ENCODE measurements around the gene PGM3.

The PGM3 gene

DNA sequence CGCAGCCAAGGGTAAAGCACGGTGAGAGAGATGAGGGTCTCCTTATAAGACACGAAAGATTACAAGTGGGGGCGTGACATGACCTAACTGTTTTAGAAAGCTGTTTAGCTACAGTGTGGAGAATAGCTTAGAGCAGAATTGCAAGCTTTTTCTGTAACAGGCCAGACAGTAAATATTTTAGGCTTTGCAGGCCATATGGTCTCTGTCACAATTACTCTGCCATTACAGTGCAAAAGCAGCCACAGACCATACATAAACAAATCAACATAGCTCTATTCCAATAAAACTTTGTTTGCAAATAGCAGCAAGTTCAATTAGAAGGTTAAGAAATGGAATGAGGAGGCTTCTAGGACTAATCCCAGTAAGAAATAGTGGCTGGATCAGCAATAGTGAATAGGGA, 16.8 kb downstream of the PGM3 start:
- Histone ChIP-seq H3K36me3 (ENCODE audit: control insufficient read depth, insufficient read depth, low read length) (no peaks in the 10 kb centered on the region), H3K4me3 (ENCODE audit: low read length) (no peak overlapping the region), H3K9me3 (ENCODE audit: control insufficient read depth, low read length) (no peaks in the 10 kb centered on the region)

DNA sequence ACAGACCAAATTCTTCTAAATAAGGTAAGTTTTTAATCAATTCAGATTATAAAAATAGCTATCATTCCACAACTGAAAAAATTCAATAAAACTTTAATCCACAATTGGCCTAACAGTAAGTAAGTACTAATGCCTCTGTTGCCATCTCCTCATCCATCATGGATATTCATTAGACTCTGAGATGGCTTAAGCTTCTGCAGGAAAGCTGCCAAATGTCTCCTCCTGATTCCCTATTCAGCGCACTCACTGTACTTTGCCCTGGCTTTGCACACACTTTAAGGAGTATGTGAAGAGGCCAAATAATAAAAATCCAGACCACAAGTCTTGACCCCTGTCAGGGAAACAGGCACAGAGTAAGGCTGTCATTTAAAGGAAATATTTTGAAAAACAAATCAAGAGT, 23.6 kb downstream of the PGM3 start:
- no peaks in the 10 kb centered on the region for H3K9me3 ChIP-seq (ENCODE audit: control insufficient read depth, low read length)
- no peaks in the 10 kb centered on the region for H3K27me3 ChIP-seq (ENCODE audit: control insufficient read depth, insufficient read depth, low read length)
- no peak overlapping the region for H3K4me3 ChIP-seq (ENCODE audit: low read length)
- no peaks in the 10 kb centered on the region for H3K4me1 ChIP-seq (ENCODE audit: control insufficient read depth, insufficient read depth, low read length)
- H3K9ac ChIP-seq (ENCODE audit: low read length) = no peak overlapping the region
- H3K36me3 ChIP-seq (ENCODE audit: control insufficient read depth, insufficient read depth, low read length) = no peaks in the 10 kb centered on the region

More for the DNA sequence above, 16.8 kb downstream of the PGM3 start:
- no peaks in the 10 kb centered on the region for H3K27me3 ChIP-seq (ENCODE audit: control insufficient read depth, insufficient read depth, low read length)
- H3K9ac ChIP-seq (ENCODE audit: low read length) = no peak overlapping the region
- no peaks in the 10 kb centered on the region for H3K4me1 ChIP-seq (ENCODE audit: control insufficient read depth, insufficient read depth, low read length)

DNA sequence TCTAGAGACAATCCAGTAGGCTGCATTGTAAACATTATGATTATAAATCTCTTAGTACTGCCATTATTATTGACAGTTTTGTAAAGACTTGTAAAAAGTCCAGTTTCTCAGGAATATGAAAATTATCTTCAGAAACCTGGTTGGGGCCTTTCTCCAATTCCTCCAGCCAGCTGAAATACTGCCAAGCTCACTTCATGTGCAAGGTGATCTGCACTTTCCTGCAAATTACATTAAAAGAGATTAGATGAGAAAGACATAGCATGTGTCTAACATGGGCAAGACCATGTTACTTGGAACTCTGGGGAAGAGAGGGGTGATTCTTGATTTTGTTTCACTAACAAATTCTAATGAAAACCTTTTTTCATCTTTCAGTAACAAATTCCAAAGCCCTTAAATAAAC, 24.0 kb downstream of the PGM3 start:
- no peaks in the 10 kb centered on the region for H3K4me1 ChIP-seq (ENCODE audit: control insufficient read depth, insufficient read depth, low read length)

DNA sequence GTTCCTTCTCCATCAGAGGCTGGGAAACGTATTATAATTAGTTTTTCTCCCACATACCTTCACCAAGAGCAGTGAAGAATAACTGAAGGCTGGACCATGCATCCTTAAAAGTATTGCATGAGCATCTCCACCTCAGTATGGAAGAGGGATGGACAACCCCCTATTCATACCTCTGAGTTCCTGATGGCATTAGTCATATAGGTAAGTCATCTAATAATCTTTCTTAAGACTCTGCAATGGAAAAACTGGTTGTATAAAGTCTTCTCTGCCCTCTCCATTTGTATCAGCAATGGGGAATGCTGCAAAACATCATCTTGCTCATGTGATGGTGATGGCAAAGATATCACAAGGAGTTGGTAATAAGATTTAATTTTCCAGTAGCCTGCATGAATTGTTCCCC, 24.5 kb downstream of the PGM3 start:
- no peak overlapping the region for H3K4me3 ChIP-seq (ENCODE audit: low read length)
- no peaks in the 10 kb centered on the region for H3K4me1 ChIP-seq (ENCODE audit: control insufficient read depth, insufficient read depth, low read length)
- H3K9me3 ChIP-seq (ENCODE audit: control insufficient read depth, low read length) = no peaks in the 10 kb centered on the region
- H3K27me3 ChIP-seq (ENCODE audit: control insufficient read depth, insufficient read depth, low read length) = no peaks in the 10 kb centered on the region
- no peak overlapping the region for H3K9ac ChIP-seq (ENCODE audit: low read length)
- no peaks in the 10 kb centered on the region for H3K36me3 ChIP-seq (ENCODE audit: control insufficient read depth, insufficient read depth, low read length)

More for the DNA sequence above, 24.0 kb downstream of the PGM3 start:
- H3K9ac ChIP-seq (ENCODE audit: low read length) = no peak overlapping the region
- no peaks in the 10 kb centered on the region for H3K27me3 ChIP-seq (ENCODE audit: control insufficient read depth, insufficient read depth, low read length)
- H3K36me3 ChIP-seq (ENCODE audit: control insufficient read depth, insufficient read depth, low read length) = no peaks in the 10 kb centered on the region
- H3K9me3 ChIP-seq (ENCODE audit: control insufficient read depth, low read length) = no peaks in the 10 kb centered on the region
- H3K4me3 ChIP-seq (ENCODE audit: low read length) = no peak overlapping the region

DNA sequence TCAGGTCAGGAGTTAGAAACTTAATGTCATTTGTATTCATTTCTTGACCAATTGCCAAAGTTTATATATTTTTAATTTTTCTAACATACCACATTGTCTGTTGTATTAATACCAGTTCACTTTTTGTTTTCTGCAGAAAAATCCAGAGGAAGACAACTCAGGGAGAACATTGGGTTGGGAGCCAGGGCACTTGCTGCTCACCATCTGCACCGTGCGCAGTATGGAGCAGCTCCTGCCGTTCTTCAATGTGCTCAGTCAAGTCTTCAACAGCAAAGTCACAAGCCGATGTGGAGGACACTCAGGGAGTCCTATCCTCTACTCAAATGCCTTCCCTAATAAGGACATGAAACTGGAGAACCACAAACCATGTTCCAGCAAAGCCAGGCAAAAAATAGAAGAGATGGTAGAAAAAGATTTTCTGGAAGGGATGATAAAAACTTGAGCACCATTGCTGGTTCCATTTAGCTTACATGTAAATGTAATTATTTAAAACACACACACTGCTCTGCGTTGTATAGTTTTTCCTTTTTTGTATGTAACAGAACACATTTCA, 25.3 kb downstream of the PGM3 start:
- H3K9ac ChIP-seq (ENCODE audit: low read length) = no peak overlapping the region
- no peak overlapping the region for H3K4me3 ChIP-seq (ENCODE audit: low read length)
- H3K4me1 ChIP-seq (ENCODE audit: control insufficient read depth, insufficient read depth, low read length) = no peaks in the 10 kb centered on the region
- no peaks in the 10 kb centered on the region for H3K36me3 ChIP-seq (ENCODE audit: control insufficient read depth, insufficient read depth, low read length)
- no peaks in the 10 kb centered on the region for H3K9me3 ChIP-seq (ENCODE audit: control insufficient read depth, low read length)
- no peaks in the 10 kb centered on the region for H3K27me3 ChIP-seq (ENCODE audit: control insufficient read depth, insufficient read depth, low read length)

DNA sequence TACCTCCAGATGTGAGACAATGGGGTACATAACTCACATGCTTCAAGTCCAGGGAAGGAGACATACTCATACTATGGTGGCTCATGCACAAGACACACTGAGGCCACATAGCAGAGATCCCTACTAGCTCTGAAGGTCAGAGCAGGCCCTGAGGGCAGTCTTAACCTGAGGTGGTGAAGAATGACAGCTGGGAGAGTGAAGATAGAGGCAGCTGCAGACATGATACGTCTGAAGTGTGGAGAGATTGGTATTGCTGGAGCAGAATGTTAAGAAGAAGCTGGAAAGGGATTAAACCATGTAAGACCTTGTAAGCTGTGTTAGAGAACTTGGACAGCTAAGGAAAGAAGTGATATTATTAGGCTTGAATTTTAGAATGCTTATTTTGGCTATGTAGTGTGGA, 32.9 kb downstream of the PGM3 start:
- no peaks in the 10 kb centered on the region for H3K9me3 ChIP-seq (ENCODE audit: control insufficient read depth, low read length)
- H3K9ac ChIP-seq (ENCODE audit: low read length) = no peak overlapping the region
- no peaks in the 10 kb centered on the region for H3K36me3 ChIP-seq (ENCODE audit: control insufficient read depth, insufficient read depth, low read length)
- H3K4me3 ChIP-seq (ENCODE audit: low read length) = no peak overlapping the region
- H3K27me3 ChIP-seq (ENCODE audit: control insufficient read depth, insufficient read depth, low read length) = no peaks in the 10 kb centered on the region
- no peaks in the 10 kb centered on the region for H3K4me1 ChIP-seq (ENCODE audit: control insufficient read depth, insufficient read depth, low read length)

DNA sequence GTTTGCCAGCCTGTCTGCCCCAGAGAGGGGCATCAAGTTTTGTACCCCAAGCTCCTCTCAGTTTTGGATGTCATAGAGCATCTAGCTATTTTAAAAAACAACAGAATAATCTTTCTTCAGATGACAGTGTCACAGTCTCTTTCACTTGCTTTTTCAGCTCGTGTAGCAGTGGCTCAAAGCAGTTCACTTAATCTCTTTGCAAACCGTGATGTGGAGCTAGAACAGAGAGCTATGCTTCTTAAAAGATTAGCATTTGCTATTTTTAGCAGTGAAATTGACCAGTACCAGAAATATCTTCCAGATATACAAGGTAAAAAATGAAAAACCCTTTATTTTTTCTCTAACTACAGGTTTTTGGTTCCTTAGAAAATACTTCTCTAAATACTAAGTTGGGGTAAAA, 37.3 kb downstream of the PGM3 start:
- no peak overlapping the region for H3K9ac ChIP-seq (ENCODE audit: low read length)
- no peaks in the 10 kb centered on the region for H3K4me1 ChIP-seq (ENCODE audit: control insufficient read depth, insufficient read depth, low read length)
- H3K36me3 ChIP-seq (ENCODE audit: control insufficient read depth, insufficient read depth, low read length) = no peaks in the 10 kb centered on the region
- no peak overlapping the region for H3K4me3 ChIP-seq (ENCODE audit: low read length)
- no peaks in the 10 kb centered on the region for H3K27me3 ChIP-seq (ENCODE audit: control insufficient read depth, insufficient read depth, low read length)
- H3K9me3 ChIP-seq (ENCODE audit: control insufficient read depth, low read length) = no peaks in the 10 kb centered on the region

DNA sequence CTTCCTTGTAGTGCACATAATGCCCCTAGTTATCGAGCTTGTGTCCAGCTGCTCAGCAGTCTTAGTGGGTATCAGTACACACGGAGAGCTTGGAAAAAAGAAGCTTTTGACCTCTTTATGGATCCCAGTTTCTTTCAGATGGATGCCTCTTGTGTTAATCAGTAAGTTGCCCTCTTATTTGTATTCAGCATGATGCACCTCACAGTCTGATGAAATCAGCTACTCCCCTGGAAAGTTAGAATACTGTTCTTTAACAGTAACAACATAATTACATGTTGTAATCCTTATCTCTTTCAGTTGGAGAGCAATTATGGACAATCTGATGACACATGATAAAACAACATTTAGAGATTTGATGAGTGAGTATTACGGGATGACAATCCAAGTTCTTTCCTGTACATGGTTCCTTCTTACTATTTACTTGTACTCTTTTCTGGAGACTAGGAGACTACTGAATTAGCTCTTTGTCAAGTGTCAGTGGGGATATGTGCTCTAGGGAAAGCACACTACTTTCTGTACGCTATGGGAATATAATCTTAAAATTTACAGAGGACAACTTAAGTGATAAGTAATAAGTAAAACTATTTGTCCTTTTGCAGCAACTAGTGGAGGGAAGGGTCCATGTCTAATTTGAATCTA, 39.1 kb downstream of the PGM3 start:
- Histone ChIP-seq H3K36me3 (ENCODE audit: control insufficient read depth, insufficient read depth, low read length) (no peaks in the 10 kb centered on the region), H3K27me3 (ENCODE audit: control insufficient read depth, insufficient read depth, low read length) (no peaks in the 10 kb centered on the region), H3K4me3 (ENCODE audit: low read length) (no peak overlapping the region), H3K9me3 (ENCODE audit: control insufficient read depth, low read length) (no peaks in the 10 kb centered on the region), H3K4me1 (ENCODE audit: control insufficient read depth, insufficient read depth, low read length) (no peaks in the 10 kb centered on the region), H3K9ac (ENCODE audit: low read length) (no peak overlapping the region)

DNA sequence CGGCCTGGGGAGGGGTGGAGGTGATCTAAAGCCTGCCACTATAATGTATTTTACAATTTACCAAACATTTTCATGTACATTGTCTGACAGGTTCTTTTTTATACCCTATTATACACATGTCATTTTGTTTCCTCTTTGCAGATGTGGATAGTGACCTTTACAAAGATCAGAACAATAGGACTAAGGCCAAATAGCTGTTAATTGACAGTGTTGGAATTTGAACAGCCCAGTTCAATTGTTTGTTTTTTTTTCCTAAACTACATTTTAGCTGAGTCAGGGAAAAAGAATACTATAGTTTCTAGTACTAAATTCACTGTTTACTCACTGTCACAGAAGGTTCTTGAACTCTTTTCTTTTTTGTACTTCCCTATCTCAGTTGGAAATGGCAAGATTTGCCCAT, 40.2 kb downstream of the PGM3 start:
- no peaks in the 10 kb centered on the region for H3K4me1 ChIP-seq (ENCODE audit: control insufficient read depth, insufficient read depth, low read length)
- no peaks in the 10 kb centered on the region for H3K27me3 ChIP-seq (ENCODE audit: control insufficient read depth, insufficient read depth, low read length)
- no peaks in the 10 kb centered on the region for H3K36me3 ChIP-seq (ENCODE audit: control insufficient read depth, insufficient read depth, low read length)
- H3K9ac ChIP-seq (ENCODE audit: low read length) = no peak overlapping the region
- H3K9me3 ChIP-seq (ENCODE audit: control insufficient read depth, low read length) = no peaks in the 10 kb centered on the region
- no peak overlapping the region for H3K4me3 ChIP-seq (ENCODE audit: low read length)

DNA sequence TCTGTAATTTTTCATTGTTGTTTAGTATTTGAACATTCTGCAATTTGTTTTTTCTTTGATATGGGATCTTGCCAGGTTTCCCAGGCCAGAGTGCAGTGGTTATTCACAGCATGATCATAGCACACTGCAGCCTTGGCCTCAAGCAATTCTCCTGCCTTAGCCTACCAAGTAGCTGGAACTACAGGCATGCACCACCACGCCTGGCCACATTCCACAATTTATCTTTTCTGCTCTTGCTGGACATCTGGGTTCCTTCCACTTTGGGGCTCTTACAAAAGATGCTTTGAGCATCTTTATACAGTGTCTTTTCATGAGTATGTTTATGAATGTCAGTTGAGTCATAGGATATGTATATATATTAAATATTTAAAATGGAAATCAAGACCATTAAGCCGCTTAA, 42.0 kb downstream of the PGM3 start:
- Histone ChIP-seq H3K36me3 (ENCODE audit: control insufficient read depth, insufficient read depth, low read length) (no peaks in the 10 kb centered on the region), H3K4me3 (ENCODE audit: low read length) (no peak overlapping the region), H3K9ac (ENCODE audit: low read length) (no peak overlapping the region)

DNA sequence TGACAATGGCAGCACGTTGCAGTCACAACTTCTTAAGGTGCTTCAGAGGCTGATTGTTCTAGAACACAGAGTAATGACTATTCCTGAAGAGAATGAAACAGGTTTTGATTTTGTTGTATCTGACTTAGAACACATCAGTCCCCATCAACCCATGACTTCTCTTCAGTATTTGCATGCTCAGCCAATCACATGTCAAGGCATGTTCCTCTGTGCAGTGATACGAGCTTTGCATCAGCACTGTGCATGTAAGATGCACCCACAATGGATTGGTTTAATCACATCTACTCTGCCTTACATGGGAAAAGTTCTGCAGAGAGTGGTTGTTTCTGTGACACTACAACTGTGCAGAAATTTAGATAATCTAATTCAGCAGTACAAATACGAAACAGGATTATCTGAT, 54.3 kb downstream of the PGM3 start:
- Histone ChIP-seq H3K36me3 (ENCODE audit: control insufficient read depth, insufficient read depth, low read length) (no peaks in the 10 kb centered on the region), H3K9me3 (ENCODE audit: control insufficient read depth, low read length) (no peaks in the 10 kb centered on the region), H3K4me1 (ENCODE audit: control insufficient read depth, insufficient read depth, low read length) (peaks cover 5% of the 10 kb centered on the region), H3K4me3 (ENCODE audit: low read length) (no peak overlapping the region), H3K9ac (ENCODE audit: low read length) (no peak overlapping the region), H3K27me3 (ENCODE audit: control insufficient read depth, insufficient read depth, low read length) (no peaks in the 10 kb centered on the region)

More for the DNA sequence above, 42.0 kb downstream of the PGM3 start:
- Histone ChIP-seq H3K27me3 (ENCODE audit: control insufficient read depth, insufficient read depth, low read length) (no peaks in the 10 kb centered on the region), H3K9me3 (ENCODE audit: control insufficient read depth, low read length) (no peaks in the 10 kb centered on the region), H3K4me1 (ENCODE audit: control insufficient read depth, insufficient read depth, low read length) (no peaks in the 10 kb centered on the region)

DNA sequence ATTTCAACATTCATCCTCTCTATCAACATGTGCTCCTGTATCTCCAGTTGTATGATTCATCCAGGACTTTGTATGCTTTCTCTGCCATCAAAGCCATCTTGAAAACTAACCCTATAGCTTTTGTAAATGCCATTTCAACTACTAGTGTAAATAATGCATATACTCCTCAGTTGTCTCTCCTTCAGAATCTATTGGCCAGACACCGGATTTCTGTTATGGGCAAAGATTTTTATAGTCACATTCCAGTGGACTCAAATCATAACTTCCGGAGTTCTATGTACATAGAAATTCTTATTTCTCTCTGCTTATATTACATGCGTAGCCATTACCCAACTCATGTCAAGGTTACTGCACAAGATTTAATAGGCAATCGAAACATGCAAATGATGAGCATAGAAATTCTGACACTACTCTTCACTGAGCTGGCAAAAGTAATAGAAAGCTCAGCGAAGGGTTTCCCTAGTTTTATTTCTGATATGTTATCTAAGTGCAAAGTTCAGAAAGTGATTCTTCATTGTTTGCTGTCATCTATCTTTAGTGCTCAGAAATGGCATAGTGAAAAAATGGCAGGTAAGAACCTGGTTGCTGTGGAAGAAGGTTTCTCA, 54.8 kb downstream of the PGM3 start:
- H3K27me3 ChIP-seq (ENCODE audit: control insufficient read depth, insufficient read depth, low read length) = no peaks in the 10 kb centered on the region
- H3K36me3 ChIP-seq (ENCODE audit: control insufficient read depth, insufficient read depth, low read length) = no peaks in the 10 kb centered on the region
- no peak overlapping the region for H3K9ac ChIP-seq (ENCODE audit: low read length)
- H3K9me3 ChIP-seq (ENCODE audit: control insufficient read depth, low read length) = no peaks in the 10 kb centered on the region
- H3K4me1 ChIP-seq (ENCODE audit: control insufficient read depth, insufficient read depth, low read length) = peaks cover 4% of the 10 kb centered on the region
- H3K4me3 ChIP-seq (ENCODE audit: low read length) = no peak overlapping the region

All from mucosa of stomach (tissue), 1 donor.